ENCODE results near the gene XYLT1.

Gene XYLT1

DNA sequence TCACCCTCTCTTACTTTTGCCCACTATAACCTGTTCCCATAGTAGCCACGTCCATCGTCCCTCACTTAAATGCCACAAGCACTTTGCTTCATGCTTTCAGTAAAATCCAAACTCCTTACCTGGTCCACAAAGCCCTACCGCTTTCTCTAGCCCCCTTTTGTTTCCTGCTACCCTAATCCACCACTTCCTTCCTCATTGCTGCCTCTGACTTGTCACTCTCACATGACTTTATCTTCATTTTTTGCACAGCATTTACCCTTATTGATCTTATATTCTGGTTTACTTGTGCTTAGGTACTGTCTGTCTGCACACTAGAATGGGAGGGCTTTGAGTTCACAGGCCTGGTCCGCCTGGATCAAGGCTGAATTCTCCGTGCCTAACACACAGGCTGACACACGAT, 340.0 kb downstream of the XYLT1 start:
- ChIA-PET POLR2A (ENCODE audit: low non-redundant PET) (no interaction called here), CTCF (no interaction called here)
- TF ChIP-seq, protein P1, sequence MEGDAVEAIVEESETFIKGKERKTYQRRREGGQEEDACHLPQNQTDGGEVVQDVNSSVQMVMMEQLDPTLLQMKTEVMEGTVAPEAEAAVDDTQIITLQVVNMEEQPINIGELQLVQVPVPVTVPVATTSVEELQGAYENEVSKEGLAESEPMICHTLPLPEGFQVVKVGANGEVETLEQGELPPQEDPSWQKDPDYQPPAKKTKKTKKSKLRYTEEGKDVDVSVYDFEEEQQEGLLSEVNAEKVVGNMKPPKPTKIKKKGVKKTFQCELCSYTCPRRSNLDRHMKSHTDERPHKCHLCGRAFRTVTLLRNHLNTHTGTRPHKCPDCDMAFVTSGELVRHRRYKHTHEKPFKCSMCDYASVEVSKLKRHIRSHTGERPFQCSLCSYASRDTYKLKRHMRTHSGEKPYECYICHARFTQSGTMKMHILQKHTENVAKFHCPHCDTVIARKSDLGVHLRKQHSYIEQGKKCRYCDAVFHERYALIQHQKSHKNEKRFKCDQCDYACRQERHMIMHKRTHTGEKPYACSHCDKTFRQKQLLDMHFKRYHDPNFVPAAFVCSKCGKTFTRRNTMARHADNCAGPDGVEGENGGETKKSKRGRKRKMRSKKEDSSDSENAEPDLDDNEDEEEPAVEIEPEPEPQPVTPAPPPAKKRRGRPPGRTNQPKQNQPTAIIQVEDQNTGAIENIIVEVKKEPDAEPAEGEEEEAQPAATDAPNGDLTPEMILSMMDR (conservative IDR thresholded peaks at IDR 0.05; ENCODE audit: low read depth) = no peak
- H3K27ac ChIP-seq = no peak overlapping the region
- no peak for DNase-seq (ENCODE audit: low spot score)

DNA sequence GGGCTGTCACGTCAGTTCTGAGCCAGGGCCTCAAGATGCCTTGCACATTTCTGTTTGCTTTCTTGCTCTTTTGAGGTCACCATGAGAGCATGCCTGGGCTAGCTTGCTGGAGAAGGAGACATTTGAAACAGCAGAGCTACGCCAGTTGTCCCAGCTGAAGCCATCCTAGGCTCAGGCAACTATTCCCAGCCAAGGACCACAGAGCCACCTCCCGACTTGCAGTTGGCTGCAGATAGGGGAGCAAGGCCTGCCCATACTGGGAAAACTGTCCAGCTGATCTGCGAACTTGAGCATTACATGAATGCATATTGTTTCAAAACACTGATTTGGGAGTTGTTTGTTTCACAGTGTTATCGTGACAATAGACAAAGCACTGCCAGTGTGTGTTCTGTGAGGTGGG, 340.8 kb downstream of the XYLT1 start:
- TF ChIP-seq, protein P1 (conservative IDR thresholded peaks at IDR 0.05; ENCODE audit: low read depth) = no peak
- POLR2A ChIA-PET (ENCODE audit: low non-redundant PET) = no interaction called here
- no peak for DNase-seq (ENCODE audit: low spot score)
- CTCF ChIA-PET = interaction anchor here (0.7 kb wide), 1 partner anchor 617 kb away, joined by 5 read pairs; no protein-coding TSS in a partner anchor
- H3K27ac ChIP-seq = no peak overlapping the region

DNA sequence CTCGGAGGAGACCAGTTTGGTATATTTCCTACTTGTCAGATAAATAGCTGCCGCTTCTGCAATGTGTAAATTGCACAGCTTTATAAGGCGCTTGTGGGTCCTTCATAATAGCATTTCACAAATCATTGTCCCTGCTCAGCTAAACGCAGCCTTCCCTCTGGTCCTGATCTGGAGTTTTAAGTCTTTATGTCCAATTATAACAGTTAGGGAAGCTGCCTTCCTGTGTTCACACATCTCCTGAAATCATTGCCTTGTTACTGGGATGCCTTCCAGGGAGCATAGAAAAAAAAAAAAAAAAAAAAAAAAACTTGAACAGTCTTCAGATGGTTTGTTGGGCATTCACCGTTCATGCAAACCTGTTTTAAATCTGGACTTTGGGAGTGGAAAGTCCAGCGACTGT, 342.0 kb downstream of the XYLT1 start:
- H3K27ac ChIP-seq = no peak overlapping the region
- ChIA-PET CTCF (no interaction called here), POLR2A (ENCODE audit: low non-redundant PET) (no interaction called here)
- TF ChIP-seq, protein P1 (conservative IDR thresholded peaks at IDR 0.05; ENCODE audit: low read depth) = no peak
- no peak for DNase-seq (ENCODE audit: low spot score)

DNA sequence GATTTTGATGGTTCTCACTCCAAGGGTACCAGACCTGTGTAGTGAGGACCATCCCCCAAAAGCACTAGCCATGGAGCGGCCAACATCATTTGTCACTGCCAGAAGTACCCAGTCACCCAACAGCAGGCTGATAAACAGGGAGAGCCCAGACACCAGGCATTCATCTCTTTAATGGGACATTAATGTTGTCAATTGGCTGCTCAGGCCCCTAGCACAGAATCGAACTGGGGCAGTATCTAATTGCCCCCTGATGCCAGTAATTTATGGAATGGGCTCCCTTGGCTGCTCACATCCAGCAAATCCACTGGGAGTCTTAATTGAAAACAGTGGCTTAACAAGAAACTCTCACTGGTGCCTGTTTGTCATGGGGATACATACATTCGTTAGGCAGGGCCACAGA, 344.6 kb downstream of the XYLT1 start:
- TF ChIP-seq, protein P1 (conservative IDR thresholded peaks at IDR 0.05; ENCODE audit: low read depth) = no peak
- no peak overlapping the region for H3K27ac ChIP-seq
- POLR2A ChIA-PET (ENCODE audit: low non-redundant PET) = no interaction called here
- no peak for DNase-seq (ENCODE audit: low spot score)
- CTCF ChIA-PET = no interaction called here

DNA sequence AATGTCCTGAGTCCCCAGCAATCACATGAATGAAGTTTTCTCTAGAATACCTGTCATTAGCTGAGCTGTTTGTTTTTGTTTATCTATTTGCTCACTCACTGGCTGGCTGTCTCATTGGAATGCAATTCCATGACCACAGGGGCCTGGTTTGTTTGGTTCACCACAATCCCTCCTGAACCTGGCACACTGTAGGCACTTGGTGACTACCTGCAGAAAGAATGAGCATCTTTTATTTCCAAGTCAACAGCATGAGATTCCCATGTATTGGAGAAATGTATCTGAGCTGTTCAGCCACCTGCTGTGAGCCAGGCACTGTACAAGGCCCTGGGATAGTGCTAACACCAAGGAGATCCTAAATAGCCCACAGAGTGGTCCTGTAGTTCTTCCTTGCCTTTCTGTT, 345.1 kb downstream of the XYLT1 start:
- TF ChIP-seq, protein P1 (conservative IDR thresholded peaks at IDR 0.05; ENCODE audit: low read depth) = no peak
- POLR2A ChIA-PET (ENCODE audit: low non-redundant PET) = no interaction called here
- CTCF ChIA-PET = no interaction called here
- H3K27ac ChIP-seq = no peak overlapping the region
- no peak for DNase-seq (ENCODE audit: low spot score)

DNA sequence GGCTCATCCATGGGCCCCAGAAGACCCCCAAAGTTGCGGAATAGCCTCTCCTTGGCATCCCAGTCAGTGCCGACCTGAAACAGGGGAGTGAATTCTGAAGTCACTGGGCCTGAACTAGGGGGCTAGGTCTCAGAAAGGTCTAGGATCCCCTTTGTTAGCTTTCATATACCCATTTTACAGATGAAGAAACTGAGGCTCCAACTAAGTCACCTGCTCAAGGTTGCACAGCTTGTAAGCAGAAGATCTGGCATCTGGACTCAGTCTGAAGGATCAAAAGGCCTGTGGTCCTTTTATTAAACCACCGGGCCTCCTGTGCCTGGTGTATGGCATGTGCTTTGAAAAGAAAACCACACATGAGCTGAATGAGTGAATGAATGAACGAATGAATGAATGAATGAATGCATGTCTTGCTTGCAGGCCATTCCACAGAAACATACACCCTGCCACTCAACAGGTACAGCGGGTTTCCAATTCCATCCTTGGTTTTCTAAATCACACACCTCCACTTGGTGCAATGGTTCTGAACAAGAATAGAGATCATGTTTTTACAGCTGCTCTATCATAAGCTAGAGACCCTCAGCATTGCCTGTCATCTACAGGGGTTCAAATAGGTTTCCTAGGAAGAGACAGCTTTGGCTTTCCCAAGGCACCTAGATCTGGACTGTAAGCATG, 352.7 kb downstream of the XYLT1 start:
- ChIA-PET POLR2A (ENCODE audit: low non-redundant PET) (no interaction called here), CTCF (no interaction called here)
- no peak overlapping the region for H3K27ac ChIP-seq
- DNase-seq (ENCODE audit: low spot score) = no peak
- TF ChIP-seq, protein P1 (conservative IDR thresholded peaks at IDR 0.05; ENCODE audit: low read depth) = no peak
